SIG-M5 treated with dmso at 0.1 percent for 504 hours (cell line): Measurements from ENCODE around the gene CCL16.
A peak's percentile ranks its signal among the peaks of the same experiment; 100 is the strongest.

Source experiments
- DNase-seq: peaks from one replicate; lab custom pipeline; 2025; ENCODE audit not compliant: unreplicated experiment; lab: John Stamatoyannopoulos, UW

CCL16 gene

DNA sequence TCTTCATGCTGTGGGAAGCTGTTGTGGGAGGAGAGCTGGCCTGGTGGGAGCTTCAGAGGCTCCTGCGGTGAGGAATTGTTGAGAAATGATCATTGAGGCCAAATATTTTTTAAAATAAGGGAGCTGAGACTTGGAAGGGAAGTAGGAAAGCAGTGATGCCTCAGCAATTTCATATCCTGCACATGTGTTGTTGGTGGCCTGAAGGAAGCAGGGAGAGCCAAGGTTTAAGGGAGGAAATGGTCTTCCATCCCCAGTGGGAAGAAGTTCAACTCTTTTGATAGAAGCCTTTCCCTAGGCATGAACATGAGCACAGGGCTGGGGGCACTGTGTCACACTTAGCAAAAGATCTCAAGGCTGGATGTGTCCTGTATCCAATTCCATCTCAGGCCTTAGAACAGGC lies 5.3 kb upstream of the CCL16 start, which contains the start of gene CCL14:
Gene CCL14 (minus strand): TSS at position 87 of the 400 bp plus-strand sequence. CDS start 80 bp downstream, at position 7.
- DNase-seq, result no peak

DNA sequence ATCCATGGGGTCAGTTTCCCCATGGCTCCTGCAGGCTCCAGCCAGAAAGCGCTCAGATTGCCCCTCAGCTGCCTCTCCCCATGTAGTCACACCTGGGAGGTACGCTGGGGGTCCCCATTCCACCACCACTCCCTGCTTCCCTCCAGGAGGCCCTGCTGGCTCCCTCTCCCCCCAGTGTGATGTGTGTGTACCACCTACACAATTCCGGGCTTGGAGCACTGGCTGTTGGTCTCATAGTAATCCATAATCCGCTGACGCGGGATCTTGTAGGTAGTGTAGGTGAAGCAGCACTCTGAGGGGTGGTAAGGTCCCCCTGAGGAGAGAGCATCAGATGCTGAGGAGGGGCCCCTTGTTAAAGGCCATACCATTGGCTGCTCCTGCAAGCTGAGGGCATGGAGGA lies 2.8 kb upstream of the CCL16 start:
- no peak for DNase-seq

- DNase-seq, result no peak
Measured at GRCh38 chr17:35982409-35983191, 1.3 kb upstream of the CCL16 start.

DNA sequence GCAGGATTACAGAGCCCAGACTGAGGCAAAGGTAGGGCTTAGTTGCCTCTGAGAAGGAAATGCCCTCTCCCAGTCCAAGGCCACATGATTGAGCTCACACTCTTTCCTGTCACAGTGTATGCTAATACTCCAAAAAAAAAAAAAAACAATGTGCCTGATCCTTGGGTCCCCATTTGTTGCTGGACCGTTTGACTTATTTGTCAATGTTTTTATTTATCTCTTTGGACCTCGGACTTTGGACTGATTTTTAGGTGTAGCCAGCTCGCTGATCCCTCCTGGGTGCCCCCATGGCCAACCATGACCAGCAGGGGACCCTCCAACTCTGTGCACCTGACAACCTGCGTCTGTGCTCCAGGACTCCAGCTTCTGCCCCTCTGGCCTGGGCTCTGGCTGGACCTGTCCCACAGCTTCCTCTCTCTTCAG lies 622 bp upstream of the CCL16 start:
- no peak for DNase-seq

GRCh38 chr17:35978346-35978745 lies 3.0 kb downstream of the CCL16 start:
- no peak for DNase-seq

DNA sequence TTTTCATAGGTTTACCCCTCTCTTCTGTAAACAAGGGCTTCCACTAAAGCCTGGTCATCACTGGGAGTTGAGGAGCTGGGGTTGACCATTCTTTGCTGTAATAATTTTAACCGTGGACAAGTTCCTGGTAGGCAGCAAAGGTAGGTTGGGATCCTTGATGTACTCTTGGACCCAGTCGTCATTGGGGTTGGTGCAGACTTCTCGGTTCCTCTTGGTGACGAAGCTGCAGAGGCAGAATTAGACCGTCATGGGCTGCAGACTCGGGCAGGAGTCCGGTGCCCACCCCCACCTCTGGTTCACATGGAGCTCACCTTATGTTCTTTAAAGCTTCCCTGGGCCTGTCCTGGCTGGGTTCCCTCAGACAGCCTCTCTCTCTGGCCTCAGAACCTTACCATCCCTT lies 3.8 kb downstream of the CCL16 start:
- no peak for DNase-seq

GRCh38 chr17:35973333-35974260 lies 7.7 kb downstream of the CCL16 start:
- no peak for DNase-seq

- DNase-seq, result no peak
Measured at GRCh38 chr17:35972945-35973332, 8.4 kb downstream of the CCL16 start.

- no peak for DNase-seq
Measured at GRCh38 chr17:35972535-35972934, 8.8 kb downstream of the CCL16 start.

GRCh38 chr17:35972066-35972465 lies 9.2 kb downstream of the CCL16 start:
- DNase-seq, result no peak

- DNase-seq, result peak; percentile 60
Measured at GRCh38 chr17:35969558-35970380, 11.5 kb downstream of the CCL16 start.

DNA sequence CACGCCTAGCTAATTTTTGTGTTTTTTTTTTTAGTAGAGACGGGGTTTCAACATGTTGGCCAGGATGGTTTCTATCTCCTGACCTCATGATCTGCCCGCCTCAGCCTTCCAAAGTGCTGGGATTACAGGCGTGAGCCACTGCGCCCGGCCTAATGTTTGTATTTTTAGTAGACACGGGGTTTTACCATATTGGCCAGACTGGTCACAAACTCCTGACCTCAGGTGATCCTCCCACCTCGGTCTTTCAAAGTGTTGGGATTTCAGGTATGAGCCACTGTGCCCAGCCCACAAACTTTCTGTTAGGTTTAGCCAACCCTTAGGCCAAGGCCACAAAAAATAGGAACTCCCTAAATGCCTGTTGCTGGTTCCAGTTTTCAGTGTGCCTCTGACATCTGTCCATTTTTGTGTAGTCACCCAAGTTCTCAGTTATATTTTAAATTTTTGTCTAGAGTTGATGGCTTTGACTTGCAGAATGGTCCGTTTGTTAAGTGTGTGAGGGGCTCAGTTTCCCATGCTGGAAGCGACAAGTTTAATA lies 12.7 kb downstream of the CCL16 start:
- no peak for DNase-seq

GRCh38 chr17:35965272-35965671 lies 16.0 kb downstream of the CCL16 start:
- no peak for DNase-seq

- no peak for DNase-seq
Measured at GRCh38 chr17:35963663-35964062, 17.6 kb downstream of the CCL16 start.

GRCh38 chr17:35953720-35954119 lies 27.6 kb downstream of the CCL16 start:
- DNase-seq, result no peak

DNA sequence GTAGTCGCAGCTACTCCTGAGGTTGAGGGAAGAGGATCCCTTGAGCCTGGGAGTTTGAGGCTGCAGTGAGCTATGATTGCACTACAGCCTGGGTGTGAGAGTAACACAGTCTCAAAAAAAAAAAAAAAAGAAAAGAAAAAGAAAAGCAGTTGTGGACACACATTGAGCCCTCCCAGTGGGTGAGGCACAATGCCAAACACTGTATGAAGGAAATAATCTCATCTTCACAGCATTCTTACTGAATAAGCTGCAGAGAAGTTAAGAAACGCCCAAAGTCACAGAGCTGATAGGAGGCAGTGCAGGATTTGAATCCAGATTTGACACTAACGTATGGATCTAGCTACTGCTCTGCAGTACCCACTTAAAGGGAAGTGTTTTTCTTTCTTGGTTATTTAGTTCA lies 31.9 kb downstream of the CCL16 start:
- DNase-seq, result no peak

GRCh38 chr17:35948092-35948491 lies 33.2 kb downstream of the CCL16 start:
- no peak for DNase-seq

- peak; percentile 73 for DNase-seq
Measured at GRCh38 chr17:35947156-35947585, 34.1 kb downstream of the CCL16 start.

- no peak for DNase-seq
Measured at GRCh38 chr17:35944151-35944550, 37.1 kb downstream of the CCL16 start.

DNA sequence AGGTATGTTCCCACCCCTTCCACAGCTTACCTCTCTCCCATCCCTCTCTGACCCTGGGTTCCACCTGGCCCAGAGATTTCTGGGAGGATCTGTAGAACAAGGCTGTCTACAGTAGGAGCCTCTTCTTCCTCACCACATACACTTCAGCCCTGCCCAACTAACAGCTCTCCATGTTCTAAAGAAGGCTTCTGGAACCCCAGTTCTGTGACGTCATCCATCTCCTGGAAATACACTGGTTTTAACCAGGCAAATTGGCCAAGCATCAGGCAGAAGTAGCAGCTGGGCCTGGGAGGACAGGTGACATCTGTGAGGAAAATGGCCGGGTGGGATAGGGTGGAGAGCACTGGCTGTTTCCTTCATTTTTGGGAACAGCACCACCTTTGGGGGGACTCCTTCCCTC lies 37.8 kb downstream of the CCL16 start, which contains the start of gene LYZL6:
Gene LYZL6 (minus strand): TSS at position 177 of the 400 bp plus-strand sequence. CDS start 4,357 bp downstream, outside the sequence.
- no peak for DNase-seq
